Body of pancreas (tissue), 4 donors: ENCODE results near the gene BPTF. TPM values are rescaled to one million over a fixed set of nuclear protein-coding genes. Genes with fewer than 3 reads are reported as not detected.

Experiments
- ATAC-seq: fragments of 150-250 bp; one replicate; pipeline ENCODE4 v1.9.1; 2016
- DNase-seq, 4 donors: peaks; one replicate each; pipeline ENCODE4 v3.0.0-alpha.2; 2019
- H3K27ac ChIP-seq, 4 donors: fragments of 200-600 bp; sonication (generic); 1 replicate in 3 of 4; 2 replicates in 1 of 4; pipeline versions ENCODE4 v1.5.1 to v1.6.1; 2016 to 2019; ENCODE audit warnings: mild to moderate bottlenecking in 1 of 4, mixed read lengths in 1 of 4, moderate library complexity in 1 of 4
- H3K27me3 ChIP-seq, 2 donors: fragments of 200-600 bp; sonication (generic); one replicate each; pipeline ENCODE4 v1.6.0; 2016; ENCODE audit warnings: mild to moderate bottlenecking in 1 of 2
- H3K36me3 ChIP-seq, 2 donors: fragments of 200-600 bp; sonication (generic); replicated peaks in 1 of 2; 2 replicates each; pipeline ENCODE4 v1.5.1; 2016; ENCODE audit warnings: low read depth in 2 of 2; ENCODE audit not compliant: insufficient read depth in 1 of 2
- H3K4me1 ChIP-seq: fragments of 200-600 bp; sonication (generic); one replicate; pipeline ENCODE4 v1.6.0; 2016
- H3K4me3 ChIP-seq, 2 donors: fragments of 200-600 bp; sonication (generic); 1 replicate in 1 of 2; 2 replicates in 1 of 2; pipeline ENCODE4 v1.5.1; 2016 to 2019
- H3K9me3 ChIP-seq, 3 donors: fragments of 200-600 bp; sonication (generic); 1 replicate in 2 of 3; 2 replicates in 1 of 3; pipeline ENCODE4 v1.5.1; 2016
- CTCF ChIP-seq, 7 experiments: fragments of 450-650 bp in 4 of 7; fragments of 200-600 bp in 3 of 7; sonication (generic) in 3 of 7; IDR thresholded peaks; one replicate each; pipeline ENCODE4 v1.5.1; 2016 to 2019; ENCODE audit warnings: antibody characterized with exemption in 7 of 7
- POLR2A ChIP-seq, 3 donors: fragments of 450-650 bp; IDR thresholded peaks; one replicate each; pipeline ENCODE4 v1.6.1; 2016; ENCODE audit warnings: antibody characterized with exemption in 3 of 3, mild to moderate bottlenecking in 2 of 3
- WGBS, 2 donors: methylation state at CpG; one replicate each; pipeline ENCODE4 v1.1.5; 2017; 5-methylcytosine and 5-hydroxymethylcytosine counted together
- intact Hi-C: fragments of 100-400 bp; cut with DNase I; formaldehyde crosslinking; loops from one replicate; pipeline ENCODE4 v1.15.1; 2023
- total RNA-seq, 2 donors: library from RNA; depleted of rRNA; stranded (reverse); fragments of >200 nt; gene quantifications; one replicate each; pipeline ENCODE4 v1.1.0, GENCODE V29; 2016

The BPTF gene
- total RNA-seq, 2 donors from 2014 or later: 44.6 to 74.5 TPM

- Histone ChIP-seq H3K4me1 (peaks cover 54% of the 10 kb centered on the region), H3K9me3 (no peaks in the 10 kb centered on the region), H3K27me3 (no peaks in the 10 kb centered on the region), H3K4me3 (no peak overlapping the region), H3K27ac (peak overlapping the region in 1 of 4 donors; percentile 60), H3K36me3 (no peaks in the 10 kb centered on the region)
- no peak for DNase-seq
- intact Hi-C loops: no loop called here
- no peak for ATAC-seq
- 15 to 22% methylated on average over 7 of the region's 7 CpGs for WGBS, 2 donors
- no peak for TF ChIP-seq POLR2A (IDR thresholded peaks at IDR 0.05)
- TF ChIP-seq CTCF (IDR thresholded peaks at IDR 0.05): no peak
Measured at GRCh38 chr17:67829331-67829730, 4.0 kb downstream of the BPTF start.

GRCh38 chr17:67830440-67830839, 5.1 kb downstream of the BPTF start:
- Histone ChIP-seq H3K4me1 (peaks cover 53% of the 10 kb centered on the region), H3K27me3 (no peaks in the 10 kb centered on the region), H3K9me3 (no peaks in the 10 kb centered on the region), H3K27ac (peak overlapping the region in 1 of 4 donors; percentile 60), H3K4me3 (no peak overlapping the region), H3K36me3 (no peaks in the 10 kb centered on the region)
- intact Hi-C loops: no loop called here
- DNase-seq: peak in 1 of 4 donors; percentile 18
- no peak for ATAC-seq
- no peak for TF ChIP-seq CTCF (IDR thresholded peaks at IDR 0.05)
- 17 to 24% methylated on average over 6 of the region's 6 CpGs for WGBS, 2 donors

- ATAC-seq (no peak), DNase-seq (no peak)
- Histone ChIP-seq H3K27me3 (no peaks in the 10 kb centered on the region), H3K36me3 (no peaks in the 10 kb centered on the region), H3K27ac (no peak overlapping the region), H3K4me3 (no peak overlapping the region), H3K4me1 (peaks cover 56% of the 10 kb centered on the region), H3K9me3 (no peaks in the 10 kb centered on the region)
- no peak for TF ChIP-seq POLR2A (IDR thresholded peaks at IDR 0.05)
- no peak for TF ChIP-seq CTCF (IDR thresholded peaks at IDR 0.05)
- 76% methylated on average over 4 of the region's 4 CpGs for WGBS, 2 donors
- intact Hi-C loops: no loop called here
Measured at GRCh38 chr17:67831268-67831667, 6.0 kb downstream of the BPTF start.

- Histone ChIP-seq H3K36me3 (no peaks in the 10 kb centered on the region), H3K4me1 (peaks cover 46% of the 10 kb centered on the region), H3K27ac (no peak overlapping the region), H3K9me3 (no peaks in the 10 kb centered on the region), H3K4me3 (no peak overlapping the region), H3K27me3 (no peaks in the 10 kb centered on the region)
- TF ChIP-seq POLR2A (IDR thresholded peaks at IDR 0.05) (no peak), CTCF (IDR thresholded peaks at IDR 0.05) (no peak)
- intact Hi-C loops: no loop called here
- ATAC-seq (no peak), DNase-seq (no peak)
- WGBS, 2 donors: 88 to 92% methylated on average over 3 of the region's 3 CpGs
Measured at GRCh38 chr17:67833134-67833533, 7.8 kb downstream of the BPTF start.

GRCh38 chr17:67833946-67834631, 8.8 kb downstream of the BPTF start:
- Histone ChIP-seq H3K4me1 (peaks cover 36% of the 10 kb centered on the region), H3K4me3 (no peak overlapping the region), H3K27me3 (no peaks in the 10 kb centered on the region), H3K9me3 (no peaks in the 10 kb centered on the region), H3K27ac (no peak overlapping the region), H3K36me3 (no peaks in the 10 kb centered on the region)
- DNase-seq (no peak), ATAC-seq (no peak)
- WGBS, 2 donors: 76 to 81% methylated on average over 3 of the region's 3 CpGs
- intact Hi-C loops: no loop called here
- TF ChIP-seq CTCF (IDR thresholded peaks at IDR 0.05) (no peak), POLR2A (IDR thresholded peaks at IDR 0.05) (no peak)
